WTC11 (cell line): ENCODE results near the gene SEL1L3. TPM values are rescaled to one million over a fixed set of nuclear protein-coding genes. Genes with fewer than 3 reads are reported as not detected.

ENCODE experiments used
- ATAC-seq: fragments of 200-7000 bp; cut with Tn5 transposase; 2 replicates; pipeline ENCODE4 v1.10.0; 2021; ENCODE audit warnings: mild to moderate bottlenecking, moderate library complexity
- CTCF ChIA-PET: fragments of 300-600 bp; sonication (Branson Sonifier 250); formaldehyde crosslinking; loops from one replicate; lab custom pipeline; 2021; ENCODE audit warnings: antibody characterized with exemption; lab: Charles Lee
- POLR2A ChIA-PET: fragments of 350-600 bp; sonication (Branson Sonifier 250); formaldehyde crosslinking; loops from one replicate; lab custom pipeline; 2021; ENCODE audit warnings: antibody characterized with exemption; lab: Charles Lee
- DNase-seq: peaks from one replicate; pipeline ENCODE4 v3.0.0; 2021; ENCODE audit warnings: low spot score
- H3K27ac Mint-ChIP-seq: 2 replicates; pipeline ENCODE4 v1.8.0; 2021; ENCODE audit warnings: mixed read lengths
- H3K27me3 Mint-ChIP-seq: 2 replicates; pipeline ENCODE4 v1.8.0; 2021; ENCODE audit warnings: low read depth, mild to moderate bottlenecking, moderate library complexity, mixed read lengths
- H3K36me3 Mint-ChIP-seq: 2 replicates; pipeline ENCODE4 v1.8.0; 2021; ENCODE audit warnings: mixed read lengths
- H3K4me1 Mint-ChIP-seq: 2 replicates; pipeline ENCODE4 v1.8.0; 2022; ENCODE audit warnings: mixed read lengths
- H3K4me3 Mint-ChIP-seq: 2 replicates; pipeline ENCODE4 v1.8.0; 2021; ENCODE audit warnings: mild to moderate bottlenecking, moderate library complexity, mixed read lengths
- H3K9me3 Mint-ChIP-seq: 2 replicates; pipeline ENCODE4 v1.8.0; 2021; ENCODE audit warnings: mixed read lengths
- ATF3 ChIP-seq: sonication (generic); formaldehyde crosslinking; conservative IDR thresholded peaks from 2 replicates; pipeline ENCODE4 v1.8.1; 2022; ENCODE audit warnings: mild to moderate bottlenecking, missing genetic modification reagents
- CTCF ChIP-seq: fragments of 200-600 bp; IDR thresholded peaks from 2 replicates; pipeline ENCODE4 v1.8.0; 2022; ENCODE audit warnings: antibody characterized with exemption
- E2F1 ChIP-seq: sonication (generic); formaldehyde crosslinking; IDR thresholded peaks from 2 replicates; pipeline ENCODE4 v1.8.0; 2022; ENCODE audit warnings: mild to moderate bottlenecking, missing genetic modification reagents
- E2F4 ChIP-seq: sonication (generic); formaldehyde crosslinking; IDR thresholded peaks from 2 replicates; pipeline ENCODE4 v1.8.1; 2022; ENCODE audit warnings: low read depth, mild to moderate bottlenecking, moderate library complexity, missing genetic modification reagents, borderline replicate concordance
- FOXJ3 ChIP-seq: sonication (generic); formaldehyde crosslinking; IDR thresholded peaks from 2 replicates; pipeline ENCODE4 v1.9.0; 2021; ENCODE audit warnings: missing genetic modification reagents, mild to moderate bottlenecking, borderline replicate concordance
- FOXP4 ChIP-seq: sonication (generic); formaldehyde crosslinking; IDR thresholded peaks from 2 replicates; pipeline ENCODE4 v1.8.0; 2022; ENCODE audit warnings: mild to moderate bottlenecking, missing genetic modification reagents
- GABPB1 ChIP-seq: sonication (generic); formaldehyde crosslinking; IDR thresholded peaks from 2 replicates; pipeline ENCODE4 v1.8.1; 2023; ENCODE audit warnings: mild to moderate bottlenecking, missing genetic modification reagents
- HMGXB4 ChIP-seq: sonication (generic); formaldehyde crosslinking; IDR thresholded peaks from 2 replicates; pipeline ENCODE4 v1.8.1; 2023; ENCODE audit warnings: mild to moderate bottlenecking, moderate library complexity, missing genetic modification reagents
- NFE2L1 ChIP-seq: sonication (generic); formaldehyde crosslinking; IDR thresholded peaks from 2 replicates; pipeline ENCODE4 v1.8.1; 2023; ENCODE audit warnings: missing genetic modification reagents
- NFYB ChIP-seq: sonication (generic); formaldehyde crosslinking; conservative IDR thresholded peaks from 2 replicates; pipeline ENCODE4 v1.8.0; 2022; ENCODE audit warnings: low read depth, missing genetic modification reagents
- PRDM15 ChIP-seq: sonication (generic); formaldehyde crosslinking; IDR thresholded peaks from 2 replicates; pipeline ENCODE4 v1.8.0; 2022; ENCODE audit warnings: missing genetic modification reagents
- TCF7 ChIP-seq: sonication (generic); formaldehyde crosslinking; IDR thresholded peaks from 2 replicates; pipeline ENCODE4 v1.8.0; 2022; ENCODE audit warnings: mild to moderate bottlenecking, low read depth, missing genetic modification reagents, moderate library complexity
- ZNF138 ChIP-seq: sonication (generic); formaldehyde crosslinking; conservative IDR thresholded peaks from 2 replicates; pipeline ENCODE4 v1.8.1; 2022; ENCODE audit warnings: mild to moderate bottlenecking, moderate library complexity, missing genetic modification reagents
- ZNF263 ChIP-seq: sonication (generic); formaldehyde crosslinking; IDR thresholded peaks from 2 replicates; pipeline ENCODE4 v1.8.1; 2022; ENCODE audit warnings: low read depth, mild to moderate bottlenecking, moderate library complexity, missing genetic modification reagents
- ZNF317 ChIP-seq: sonication (generic); formaldehyde crosslinking; IDR thresholded peaks from 2 replicates; pipeline ENCODE4 v1.8.1; 2023; ENCODE audit warnings: low read depth, mild to moderate bottlenecking, moderate library complexity, missing genetic modification reagents, borderline replicate concordance
- ZNF425 ChIP-seq: fragments of 250-450 bp; sonication (Bioruptor Pico); conservative IDR thresholded peaks from 2 replicates; pipeline ENCODE4 v1.9.0; 2021; ENCODE audit warnings: mild to moderate bottlenecking
- total RNA-seq: library from RNA; stranded (reverse); gene quantifications from 3 replicates; pipeline ENCODE4 v1.2.3, GENCODE V29; 2021

The SEL1L3 gene
- total RNA-seq, 1 experiment from 2014 or later, result 31.5 TPM

- no peak for TF ChIP-seq E2F4 (CRISPR knock-in tag)
- no peak for TF ChIP-seq NFYB
- TF ChIP-seq TCF7, result no peak
- no peak for TF ChIP-seq PRDM15 (CRISPR knock-in tag)
- TF ChIP-seq ZNF425 (CRISPR knock-in tag), result no peak
- TF ChIP-seq, all 79 proteins: peak for 0
Observed at GRCh38 chr4:25807102-25807728, 55.6 kb downstream of the SEL1L3 start (continued).

GRCh38 chr4:25805255-25805860, 57.4 kb downstream of the SEL1L3 start:
- peaks cover 35% of the 10 kb centered on the region for H3K4me1 Mint-ChIP-seq
- CTCF ChIA-PET, result interaction anchor here (2.8 kb wide), 1 partner anchor 13 kb away, joined by 8 read pairs; no protein-coding TSS in a partner anchor
- DNase-seq, result no peak
- no peak for ATAC-seq
- no peak overlapping the region for H3K4me3 Mint-ChIP-seq
- TF ChIP-seq ZNF263 (CRISPR knock-in tag) (no peak), FOXJ3 (CRISPR knock-in tag) (no peak), E2F1 (no peak), CTCF (no peak)
- TF ChIP-seq, all 79 proteins: peak for 0
- Mint-ChIP-seq H3K36me3 (peaks cover 21% of the 10 kb centered on the region), H3K27ac (no peak overlapping the region), H3K27me3 (peaks cover 2% of the 10 kb centered on the region; the same call in 1 of the 2 replicates), H3K9me3 (no peaks in the 10 kb centered on the region)
- POLR2A ChIA-PET, result interaction anchor here (0.9 kb wide), 1 partner anchor 13 kb away, joined by 3 read pairs; no protein-coding TSS in a partner anchor

GRCh38 chr4:25803720-25804225, 59.0 kb downstream of the SEL1L3 start:
- no peak overlapping the region for H3K4me3 Mint-ChIP-seq
- ChIA-PET CTCF (interaction anchor here (2.8 kb wide), 1 partner anchor 12 kb away, joined by 8 read pairs; no protein-coding TSS in a partner anchor), POLR2A (no interaction called here)
- TF ChIP-seq NFE2L1, result no peak
- no peak for TF ChIP-seq ATF3
- no peak for TF ChIP-seq ZNF317 (CRISPR knock-in tag)
- TF ChIP-seq ZNF138 (CRISPR knock-in tag), result no peak
- TF ChIP-seq GABPB1 (CRISPR knock-in tag), result no peak
- TF ChIP-seq FOXP4 (CRISPR knock-in tag), result no peak
- TF ChIP-seq HMGXB4 (CRISPR knock-in tag), result no peak

More at GRCh38 chr4:25803720-25804225, 59.0 kb downstream of the SEL1L3 start:
- H3K9me3 Mint-ChIP-seq, result no peaks in the 10 kb centered on the region
- ATAC-seq, result no peak
- H3K27ac Mint-ChIP-seq, result no peak overlapping the region
- H3K36me3 Mint-ChIP-seq, result peaks cover 28% of the 10 kb centered on the region
- no peaks in the 10 kb centered on the region for H3K27me3 Mint-ChIP-seq
- peaks cover 35% of the 10 kb centered on the region for H3K4me1 Mint-ChIP-seq
- no peak for DNase-seq
